Posterior vena cava (tissue), 2 donors: ENCODE results near the gene L1CAM. TPM values are rescaled to one million over a fixed set of nuclear protein-coding genes. Genes with fewer than 3 reads are reported as not detected.

ENCODE experiments used
- DNase-seq: peaks from one replicate; pipeline ENCODE4 v3.0.0-alpha.2; 2020; ENCODE audit warnings: low spot score
- intact Hi-C, 2 donors: fragments of 100-400 bp; cut with DNase I; formaldehyde crosslinking; loops; one replicate each; pipeline versions ENCODE4 v1.14.1 to v1.14.2; 2022 to 2023
- total RNA-seq, 2 donors: library from RNA; stranded (reverse); fragmentation: NEBNext Ultra II Directional; extraction: Animal tissue kit (Norgen Biotek cat#: 25700); gene quantifications; one replicate each; pipeline ENCODE4 v1.2.1, GENCODE V29; 2021
- donor health status: DM: yes; HTN: yes; CAD: no.
- donor health status: DM: yes; HTN: yes; CAD: no.

L1CAM gene
- total RNA-seq, 2 donors from 2014 or later: 3.8 to 4.4 TPM

DNA sequence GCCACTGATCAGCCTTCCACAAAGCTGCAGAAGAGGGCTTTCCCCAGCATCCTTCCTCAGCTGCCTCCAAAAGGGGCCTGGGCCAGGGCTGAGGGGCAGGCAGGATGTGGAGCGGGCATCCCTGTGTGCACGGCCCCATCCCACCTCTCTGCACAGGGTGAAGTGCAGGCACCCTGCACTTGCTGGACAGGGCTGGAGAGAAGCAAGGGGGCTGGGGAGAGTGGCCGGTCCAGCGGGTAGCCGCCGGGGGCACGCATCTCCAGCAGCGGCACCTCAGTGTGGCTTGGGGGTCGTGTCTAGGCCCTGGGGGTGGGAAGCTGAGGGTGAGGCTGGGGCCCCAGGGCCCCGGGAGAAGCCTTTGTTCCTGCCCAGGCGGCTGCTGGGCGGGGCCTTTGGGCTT, 21.5 kb upstream of the L1CAM start:
- DNase-seq: no peak

DNA sequence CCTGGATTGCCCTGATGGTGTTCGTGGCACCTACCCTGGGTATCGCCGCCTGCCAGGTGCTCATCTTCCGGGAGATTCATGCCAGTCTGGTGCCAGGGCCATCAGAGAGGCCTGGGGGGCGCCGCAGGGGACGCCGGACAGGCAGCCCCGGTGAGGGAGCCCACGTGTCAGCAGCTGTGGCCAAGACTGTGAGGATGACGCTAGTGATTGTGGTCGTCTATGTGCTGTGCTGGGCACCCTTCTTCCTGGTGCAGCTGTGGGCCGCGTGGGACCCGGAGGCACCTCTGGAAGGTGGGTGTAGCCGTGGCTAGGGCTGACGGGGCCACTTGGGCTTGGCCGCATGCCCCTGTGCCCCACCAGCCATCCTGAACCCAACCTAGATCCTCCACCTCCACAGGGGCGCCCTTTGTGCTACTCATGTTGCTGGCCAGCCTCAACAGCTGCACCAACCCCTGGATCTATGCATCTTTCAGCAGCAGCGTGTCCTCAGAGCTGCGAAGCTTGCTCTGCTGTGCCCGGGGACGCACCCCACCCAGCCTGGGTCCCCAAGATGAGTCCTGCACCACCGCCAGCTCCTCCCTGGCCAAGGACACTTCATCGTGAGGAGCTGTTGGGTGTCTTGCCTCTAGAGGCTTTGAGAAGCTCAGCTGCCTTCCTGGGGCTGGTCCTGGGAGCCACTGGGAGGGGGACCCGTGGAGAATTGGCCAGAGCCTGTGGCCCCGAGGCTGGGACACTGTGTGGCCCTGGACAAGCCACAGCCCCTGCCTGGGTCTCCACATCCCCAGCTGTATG, 20.3 kb upstream of the L1CAM start:
- intact Hi-C loops: no loop called here
- DNase-seq: no peak

More for the DNA sequence above, 21.5 kb upstream of the L1CAM start:
- intact Hi-C loops: no loop called here

DNA sequence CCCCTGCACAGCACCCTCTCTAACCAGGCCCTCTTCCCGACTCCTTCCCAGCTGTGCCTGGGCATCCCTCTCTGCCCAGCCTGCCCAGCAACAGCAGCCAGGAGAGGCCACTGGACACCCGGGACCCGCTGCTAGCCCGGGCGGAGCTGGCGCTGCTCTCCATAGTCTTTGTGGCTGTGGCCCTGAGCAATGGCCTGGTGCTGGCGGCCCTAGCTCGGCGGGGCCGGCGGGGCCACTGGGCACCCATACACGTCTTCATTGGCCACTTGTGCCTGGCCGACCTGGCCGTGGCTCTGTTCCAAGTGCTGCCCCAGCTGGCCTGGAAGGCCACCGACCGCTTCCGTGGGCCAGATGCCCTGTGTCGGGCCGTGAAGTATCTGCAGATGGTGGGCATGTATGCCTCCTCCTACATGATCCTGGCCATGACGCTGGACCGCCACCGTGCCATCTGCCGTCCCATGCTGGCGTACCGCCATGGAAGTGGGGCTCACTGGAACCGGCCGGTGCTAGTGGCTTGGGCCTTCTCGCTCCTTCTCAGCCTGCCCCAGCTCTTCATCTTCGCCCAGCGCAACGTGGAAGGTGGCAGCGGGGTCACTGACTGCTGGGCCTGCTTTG, 19.6 kb upstream of the L1CAM start:
- intact Hi-C loops: no loop called here
- DNase-seq: peak; percentile 80

DNA sequence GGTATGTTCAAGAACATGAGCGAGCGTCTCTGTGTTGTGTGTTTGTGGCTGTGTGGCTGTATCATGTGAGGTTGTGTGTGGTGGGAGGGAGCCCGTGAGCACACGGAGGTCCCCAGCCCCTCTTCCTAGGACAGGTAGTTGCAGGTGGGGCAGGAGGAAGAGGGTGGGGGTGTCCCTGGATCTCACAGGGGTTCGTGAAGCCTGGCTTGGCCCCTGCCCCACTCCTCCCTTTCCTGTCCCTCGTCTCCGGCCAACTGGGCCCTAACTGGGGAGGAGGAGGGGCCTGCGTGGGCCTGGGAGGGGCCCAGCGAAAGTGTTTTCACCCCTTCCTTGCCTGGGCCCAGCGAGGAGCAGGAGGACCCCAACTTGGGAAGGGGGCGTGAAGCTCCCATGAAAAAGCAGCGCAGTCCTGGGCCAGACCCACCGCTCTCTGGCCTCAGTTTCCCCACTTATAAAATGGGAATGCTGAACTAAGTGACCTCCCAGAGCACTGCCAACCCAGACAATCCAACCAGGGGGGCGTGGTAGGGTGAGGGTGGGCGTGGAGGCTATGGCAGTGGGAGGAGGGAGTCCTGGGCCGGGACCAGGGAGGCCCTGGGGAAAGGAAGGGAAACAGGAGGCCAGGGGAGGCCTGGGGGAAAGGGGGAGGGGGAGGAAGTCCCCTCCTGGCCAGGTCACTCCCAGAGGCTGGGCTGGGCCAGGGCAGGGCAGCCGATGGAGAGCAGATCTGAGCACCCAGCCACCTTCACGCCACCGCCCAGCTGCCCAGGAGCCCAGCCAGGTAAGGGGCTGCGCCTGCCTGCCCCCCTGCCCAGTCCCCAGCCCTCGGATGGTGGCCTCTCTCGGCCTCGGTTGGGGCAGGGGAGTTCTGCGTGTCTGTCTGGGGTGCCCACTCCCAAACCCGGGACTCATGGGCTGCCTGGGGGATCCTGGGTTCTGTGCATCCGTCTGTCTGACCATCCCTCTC, 18.3 kb upstream of the L1CAM start, which contains the start of gene AVPR2:
TSS of gene AVPR2 (plus strand) at position 683 of the 967 bp plus-strand sequence. CDS start 473 bp downstream, outside the sequence.
- DNase-seq: peak; percentile 82
- intact Hi-C loops: no loop called here

DNA sequence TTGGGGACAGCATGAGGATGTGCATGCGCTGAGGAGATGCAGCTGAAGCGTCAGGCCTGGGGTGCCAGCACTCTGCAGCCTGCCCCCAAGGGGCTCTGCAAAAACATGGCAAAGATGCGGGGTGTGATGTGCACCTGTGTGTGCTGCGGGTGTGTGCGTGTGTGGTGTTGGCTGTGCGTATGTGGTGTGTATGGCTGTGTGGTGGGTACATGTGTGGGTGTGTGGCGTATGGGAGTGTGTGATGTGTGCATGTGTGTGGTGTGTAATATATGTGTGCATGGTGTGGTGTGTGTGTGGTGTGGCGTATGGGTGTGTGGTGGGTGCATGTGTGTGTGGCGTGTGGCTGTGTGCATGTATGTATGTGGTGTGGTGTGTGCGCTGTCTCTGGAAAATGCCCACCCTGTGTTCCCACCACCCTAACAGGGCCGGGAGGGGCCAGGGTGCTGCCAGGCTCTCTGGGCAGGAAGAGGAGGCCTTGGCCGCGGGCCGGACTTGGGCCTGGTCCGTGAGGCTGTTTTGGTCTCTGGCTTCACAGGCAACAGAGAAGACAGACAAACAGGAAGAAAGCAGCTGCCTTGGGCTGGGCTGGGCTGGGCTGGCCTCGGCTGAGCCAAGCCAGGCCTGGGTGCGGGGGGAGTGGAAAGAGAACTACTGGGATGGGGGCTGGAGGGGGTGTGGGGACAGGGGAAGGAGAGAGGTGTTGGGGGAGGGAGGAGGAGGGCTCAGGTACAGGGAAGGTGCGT, 17.4 kb upstream of the L1CAM start:
- DNase-seq: peak; percentile 83
- intact Hi-C loops: no loop called here

GRCh38 chrX:153902385-153902784, 16.4 kb upstream of the L1CAM start:
- no peak for DNase-seq
- intact Hi-C loops: no loop called here

- intact Hi-C loops: no loop called here
- no peak for DNase-seq
Measured at GRCh38 chrX:153901753-153902140, 15.8 kb upstream of the L1CAM start.

DNA sequence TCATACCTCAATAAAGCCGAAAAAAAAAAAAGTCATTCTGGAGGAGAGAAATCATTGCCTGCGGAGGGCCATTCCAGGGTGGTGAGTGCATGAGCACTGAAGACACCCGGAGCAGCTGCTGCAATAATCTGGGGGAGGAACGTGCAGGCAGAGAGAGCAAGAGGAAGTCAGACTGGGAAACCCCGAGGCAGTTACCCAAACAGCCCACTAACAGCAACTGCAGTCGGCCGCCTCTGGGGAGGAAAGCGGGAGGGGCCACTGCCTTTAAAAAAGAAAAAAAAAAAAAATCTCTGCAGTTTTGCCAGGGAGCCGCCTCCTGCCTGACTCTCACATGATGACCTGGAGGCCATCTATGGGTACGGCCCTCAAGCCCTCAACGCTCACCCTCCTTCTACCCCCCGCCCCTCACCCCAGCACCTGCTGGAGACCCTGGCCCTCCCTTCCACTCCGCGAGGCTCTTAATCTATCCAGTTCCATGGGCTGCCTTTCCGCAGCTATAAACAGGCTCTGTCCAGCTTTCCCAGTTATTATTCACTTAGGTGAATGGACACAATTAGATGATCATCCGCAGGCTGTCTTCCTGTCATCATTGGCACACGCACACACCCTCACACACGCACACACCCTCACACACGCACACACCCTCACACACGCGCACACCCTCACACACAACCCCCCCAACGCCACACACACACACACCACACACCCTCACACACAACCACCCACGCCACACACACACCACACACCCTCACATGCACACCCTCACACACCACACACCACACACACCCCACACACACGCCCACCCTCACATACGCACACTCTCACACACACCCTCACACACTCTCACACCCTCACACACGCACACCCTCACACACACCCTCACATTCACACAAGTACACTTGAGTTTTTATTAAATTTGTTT, 15.1 kb upstream of the L1CAM start:
- DNase-seq: peak; percentile 87
- intact Hi-C loops: no loop called here

- no peak for DNase-seq
- intact Hi-C loops: no loop called here
Measured at GRCh38 chrX:153897899-153898298, 11.9 kb upstream of the L1CAM start.

- intact Hi-C loops: no loop called here
- no peak for DNase-seq
Measured at GRCh38 chrX:153889123-153889522, 3.1 kb upstream of the L1CAM start.

DNA sequence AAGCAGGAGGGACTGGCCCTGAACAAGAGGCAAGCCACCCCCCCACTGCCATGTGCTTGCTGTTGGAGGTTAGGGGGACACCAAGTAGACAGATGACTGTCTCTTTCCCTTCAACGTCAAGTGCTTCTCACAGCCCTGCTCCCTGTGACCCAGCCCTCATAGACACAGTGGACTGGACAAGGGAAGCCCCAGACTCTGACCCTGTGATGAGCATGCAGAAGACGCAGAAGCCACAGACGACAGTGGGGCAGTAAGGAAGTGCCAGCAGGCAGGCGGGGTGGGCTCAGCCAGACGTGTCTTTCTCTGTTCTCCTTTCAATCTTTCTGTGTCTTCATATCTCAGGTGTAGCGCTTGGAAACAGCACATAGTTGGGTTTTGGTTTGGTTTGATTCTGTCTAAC, 2.4 kb upstream of the L1CAM start:
- intact Hi-C loops: no loop called here
- no peak for DNase-seq

GRCh38 chrX:153887385-153887784, 1.4 kb upstream of the L1CAM start:
- DNase-seq: no peak
- intact Hi-C loops: no loop called here

DNA sequence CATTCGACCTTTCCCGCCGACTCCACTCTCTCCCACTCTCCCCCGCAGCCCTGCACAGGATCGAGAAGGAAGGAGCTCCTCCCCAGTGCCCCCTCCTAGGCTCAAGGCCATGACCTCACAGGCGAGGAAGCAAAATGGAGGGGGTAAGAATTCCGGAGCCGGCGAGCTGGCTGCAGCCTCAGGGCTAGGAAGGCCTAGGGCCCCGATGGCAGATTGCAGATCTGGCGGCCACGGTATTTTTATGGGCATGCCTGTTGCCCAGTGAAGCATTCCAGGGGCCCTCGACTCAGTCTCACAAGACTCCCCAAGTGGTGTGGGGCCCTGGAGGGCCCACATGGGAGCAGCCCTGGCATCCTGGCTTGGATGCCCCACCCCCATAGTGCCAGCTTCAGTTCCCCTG, 942 bp upstream of the L1CAM start:
- DNase-seq: no peak
- intact Hi-C loops: no loop called here

- intact Hi-C loops: no loop called here
Measured at GRCh38 chrX:153885208-153885787, 675 bp downstream of the L1CAM start.

DNA sequence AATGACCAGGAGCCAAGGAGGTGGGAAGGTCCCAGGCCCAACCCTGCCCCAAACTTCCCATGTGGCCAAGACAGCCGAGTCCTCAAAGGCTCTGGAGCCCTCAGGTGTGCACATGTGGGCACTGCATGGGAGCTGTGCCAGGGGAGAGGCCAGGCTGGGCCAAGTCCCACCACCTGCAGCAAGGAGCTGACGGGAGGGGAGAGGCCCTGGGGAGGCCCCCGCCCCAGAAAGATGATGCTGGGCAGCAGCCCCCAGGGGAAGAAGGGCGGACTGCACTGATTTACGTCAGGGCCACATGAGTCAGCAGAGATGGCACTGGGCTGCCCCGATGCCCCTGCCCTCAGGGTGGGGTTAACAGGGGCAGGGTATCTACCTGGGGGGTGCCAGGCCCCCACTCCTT, 1.4 kb downstream of the L1CAM start:
- intact Hi-C loops: no loop called here
- DNase-seq: no peak

More at GRCh38 chrX:153885208-153885787, 675 bp downstream of the L1CAM start:
- DNase-seq: no peak

GRCh38 chrX:153884136-153884535, 1.8 kb downstream of the L1CAM start:
- intact Hi-C loops: no loop called here

GRCh38 chrX:153883163-153883843, 2.7 kb downstream of the L1CAM start:
- intact Hi-C loops: no loop called here
- no peak for DNase-seq

More at GRCh38 chrX:153884136-153884535, 1.8 kb downstream of the L1CAM start:
- no peak for DNase-seq
